Stimulated activated CD8-positive, alpha-beta memory T cell treated with anti-CD3 and anti-CD28 coated beads, Interleukin-4, amount 100 ng/mL, for 24 hours (primary cell): ENCODE data around the gene DRD2.
"Not testable (repeated sequence)": the region's sequence is repeated elsewhere in the genome, so short reads cannot be mapped to it uniquely, and the experiment has no call there.

Experiments used
- DNase-seq: peaks from one replicate; pipeline ENCODE4 v3.0.0-alpha.2; 2020; ENCODE audit warnings: low read depth

The DRD2 gene

DNA sequence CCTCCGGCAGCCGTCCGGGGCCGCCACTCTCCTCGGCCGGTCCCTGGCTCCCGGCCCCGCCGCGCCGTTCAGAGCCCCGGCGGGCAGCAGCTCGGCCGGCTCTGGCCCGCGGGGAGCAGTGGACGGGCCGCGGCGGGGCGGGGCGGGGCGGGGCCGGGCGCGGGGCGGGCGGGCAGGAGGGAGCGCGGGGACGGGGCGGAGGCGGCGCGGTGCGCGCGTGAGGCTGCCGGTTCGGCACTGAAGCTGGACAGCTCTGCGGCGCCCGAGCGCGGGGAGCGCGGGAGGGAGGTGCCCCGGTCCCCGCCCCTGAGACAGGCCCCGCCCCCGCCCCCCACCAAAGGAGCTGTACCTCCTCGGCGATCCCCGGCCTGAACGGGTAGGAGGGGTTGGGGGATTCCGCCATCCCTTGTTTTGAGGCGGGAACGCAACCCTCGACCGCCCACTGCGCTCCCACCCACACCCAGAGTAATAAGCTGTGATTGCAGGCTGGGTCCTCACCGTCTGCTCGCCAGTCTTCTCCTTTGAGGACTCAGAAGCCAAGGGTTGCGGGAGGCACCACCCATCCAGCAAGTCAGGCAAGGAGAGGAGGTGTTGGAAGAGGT is at the start of gene DRD2:
TSS of gene DRD2 (minus strand) at position 239 of the 602 bp plus-strand sequence. CDS start 50,747 bp downstream, outside the sequence.
- DNase-seq: no peak

DNA sequence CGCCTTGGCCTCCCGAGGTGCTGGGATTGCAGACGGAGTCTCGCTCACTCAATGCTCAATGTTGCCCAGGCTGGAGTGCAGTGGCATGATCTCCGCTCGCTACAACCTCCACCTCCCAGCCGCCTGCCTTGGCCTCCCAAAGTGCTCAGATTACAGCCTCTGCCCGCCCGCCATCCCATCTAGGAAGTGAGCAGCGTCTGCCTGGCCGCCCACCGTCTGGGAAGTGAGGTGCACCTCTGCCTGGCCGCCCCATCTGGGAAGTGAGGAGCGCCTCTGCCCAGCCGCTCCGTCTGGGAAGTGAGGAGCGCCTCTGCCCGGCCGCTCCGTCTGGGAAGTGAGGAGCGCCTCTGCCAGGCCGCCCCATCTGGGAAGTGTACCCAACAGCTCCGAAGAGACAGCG is 48.7 kb upstream of the DRD2 start:
- not testable (repeated sequence) for DNase-seq

DNA sequence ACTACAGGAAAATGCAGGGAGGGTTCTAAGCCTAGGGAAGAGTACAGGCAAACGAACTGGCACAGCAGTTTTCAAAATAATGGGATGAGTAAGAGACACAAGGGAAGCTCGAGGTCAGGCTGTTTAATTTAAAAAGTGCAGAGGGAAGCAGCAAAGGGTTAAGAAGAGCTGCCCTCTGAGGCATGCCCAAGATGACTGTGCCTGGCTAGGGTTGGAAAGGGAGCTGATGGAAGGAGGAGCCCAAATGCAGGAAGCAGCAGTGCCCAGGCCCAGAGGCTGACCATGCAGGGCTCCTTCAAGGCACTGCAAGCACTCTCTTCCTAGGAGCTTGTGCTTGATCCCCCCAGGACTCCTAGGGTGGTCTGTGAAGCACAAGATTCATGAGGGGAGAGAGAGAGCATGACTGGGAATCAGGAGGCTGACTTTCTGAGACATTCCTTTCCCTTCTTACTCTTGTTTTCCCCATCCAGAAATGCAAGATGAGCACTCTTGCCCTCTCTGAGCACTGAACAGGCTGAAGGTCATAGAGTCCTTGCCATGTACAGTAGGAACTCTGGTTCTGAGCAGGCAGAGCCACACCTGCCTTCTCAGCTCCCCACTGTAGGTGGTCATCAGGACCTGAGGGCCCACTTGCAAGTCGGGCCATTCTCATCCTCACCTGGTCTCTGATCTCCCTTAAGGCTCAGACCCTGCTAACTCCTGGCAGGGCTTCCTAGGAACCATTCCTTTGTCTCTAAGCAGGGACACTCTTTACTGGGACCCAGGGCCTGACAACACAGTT is 46.7 kb upstream of the DRD2 start:
- DNase-seq: no peak

DNA sequence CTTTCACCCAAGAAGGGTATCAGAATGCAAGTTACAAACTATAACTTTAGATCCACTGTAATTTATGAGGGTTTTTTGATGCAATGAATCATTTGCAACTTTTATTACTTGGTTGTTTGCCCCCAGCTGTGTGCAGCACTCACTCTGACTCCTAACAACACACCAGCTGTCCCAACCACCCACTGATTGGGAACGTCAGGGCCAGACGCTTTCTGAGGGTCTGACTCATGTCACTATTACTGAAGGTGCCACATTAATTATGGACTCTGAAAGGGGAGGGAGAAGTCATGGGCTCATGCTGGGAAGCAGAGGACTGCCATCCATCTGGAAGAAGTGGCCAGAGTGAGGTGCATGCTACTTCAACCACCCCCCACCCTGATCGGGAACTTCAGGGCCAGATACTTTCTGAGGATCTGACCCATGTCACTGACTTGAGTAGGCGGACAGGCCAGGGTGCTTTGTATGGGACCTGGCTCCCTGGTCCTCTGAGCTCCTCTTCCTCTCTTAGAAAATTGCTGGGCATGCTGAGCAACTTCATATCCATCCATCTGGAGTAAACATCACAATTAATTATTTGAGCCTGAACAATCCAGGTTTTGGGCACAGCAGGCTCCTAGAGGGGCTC is 44.9 kb upstream of the DRD2 start:
- no peak for DNase-seq

DNA sequence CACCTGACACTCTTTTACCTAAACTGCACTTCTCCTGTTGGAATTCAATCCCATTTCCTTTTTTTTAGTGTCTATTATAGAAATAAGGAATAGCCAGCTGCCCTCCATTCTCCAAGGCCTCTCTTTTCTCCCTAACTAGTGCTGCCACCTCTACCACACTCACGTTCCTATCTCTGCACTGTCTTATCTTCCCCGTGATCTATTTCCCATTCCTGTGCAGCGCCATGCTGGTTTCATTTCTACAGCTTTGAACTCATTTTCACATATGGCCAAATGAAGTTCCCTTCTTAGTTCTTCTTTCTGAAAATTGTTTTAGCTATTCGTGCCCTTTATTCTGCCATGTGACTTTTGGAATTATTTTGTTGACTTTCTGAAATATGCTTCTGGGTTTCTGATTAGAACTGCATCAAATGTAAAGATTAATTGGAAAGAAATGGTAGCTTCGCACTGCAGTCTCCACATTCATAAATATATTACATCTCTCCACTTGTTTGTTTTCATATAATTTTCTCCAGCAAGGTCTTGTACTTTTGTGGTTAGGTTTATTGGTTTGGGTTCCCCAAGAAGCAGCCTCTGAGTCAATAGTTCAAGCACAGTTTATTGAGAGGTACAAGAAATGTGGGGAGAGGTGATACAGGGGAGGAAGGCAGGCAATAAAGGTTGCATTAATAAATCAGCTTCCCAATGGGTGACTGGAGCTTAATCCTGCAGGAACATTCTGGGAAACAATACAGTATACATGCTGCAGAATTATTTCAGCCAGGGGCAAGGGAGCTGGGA is 43.7 kb upstream of the DRD2 start:
- DNase-seq: no peak

DNA sequence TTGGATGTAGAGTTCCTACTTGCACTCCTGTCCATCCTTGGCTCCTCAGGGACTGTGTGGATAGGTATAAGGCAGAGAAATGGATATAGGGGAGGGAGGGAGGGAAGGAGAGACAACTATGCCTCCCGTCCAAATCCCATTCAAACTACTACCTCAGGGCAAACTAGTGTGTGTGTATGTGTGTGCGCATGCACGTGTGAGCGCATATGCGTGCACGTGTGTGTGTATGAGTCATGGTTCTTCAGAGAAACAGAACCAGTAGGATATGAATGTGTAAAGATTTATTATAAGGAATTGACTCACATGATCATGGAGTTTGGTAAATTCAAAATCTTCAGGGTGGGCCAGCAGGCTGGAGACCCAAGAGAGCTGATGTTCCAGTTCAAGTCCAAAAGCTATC is 42.2 kb upstream of the DRD2 start:
- no peak for DNase-seq

DNA sequence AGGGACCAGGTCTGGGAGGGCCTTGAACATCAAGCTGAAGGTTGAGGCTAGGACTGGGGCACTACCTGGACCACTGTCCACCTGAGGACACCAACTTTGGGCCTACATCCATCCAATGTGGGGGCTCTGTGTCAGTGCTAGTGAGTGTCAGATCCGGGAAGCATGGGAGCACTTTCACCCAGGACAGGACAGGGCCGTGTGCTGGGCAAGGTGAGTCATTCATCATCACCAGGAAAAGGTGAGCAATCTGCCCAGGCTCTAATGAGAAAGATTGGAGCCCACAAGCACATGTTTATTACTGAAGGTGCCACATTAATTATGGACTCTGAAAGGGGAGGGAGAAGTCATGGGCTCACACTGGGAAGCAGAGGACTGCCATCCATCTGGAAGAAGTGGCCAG is 39.7 kb upstream of the DRD2 start:
- DNase-seq: no peak

DNA sequence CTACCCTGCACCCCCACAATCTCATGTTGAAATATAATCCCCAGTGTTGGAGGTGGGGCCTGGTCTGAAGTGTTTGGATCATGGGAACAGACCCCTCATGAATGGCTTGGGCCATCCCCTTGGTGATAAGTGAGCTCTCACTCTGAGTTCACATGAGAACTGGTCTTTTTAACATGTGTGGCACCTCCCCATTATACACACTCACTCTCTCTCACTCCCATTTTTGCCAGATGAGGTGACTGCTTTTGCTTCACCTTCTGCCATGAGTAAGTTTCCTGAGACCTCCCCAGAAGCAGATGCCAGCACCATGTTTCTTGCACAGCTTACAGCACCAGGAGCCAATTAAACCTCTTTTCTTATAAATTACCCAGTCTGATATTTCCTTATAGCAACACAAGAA is 32.1 kb upstream of the DRD2 start:
- DNase-seq: no peak

DNA sequence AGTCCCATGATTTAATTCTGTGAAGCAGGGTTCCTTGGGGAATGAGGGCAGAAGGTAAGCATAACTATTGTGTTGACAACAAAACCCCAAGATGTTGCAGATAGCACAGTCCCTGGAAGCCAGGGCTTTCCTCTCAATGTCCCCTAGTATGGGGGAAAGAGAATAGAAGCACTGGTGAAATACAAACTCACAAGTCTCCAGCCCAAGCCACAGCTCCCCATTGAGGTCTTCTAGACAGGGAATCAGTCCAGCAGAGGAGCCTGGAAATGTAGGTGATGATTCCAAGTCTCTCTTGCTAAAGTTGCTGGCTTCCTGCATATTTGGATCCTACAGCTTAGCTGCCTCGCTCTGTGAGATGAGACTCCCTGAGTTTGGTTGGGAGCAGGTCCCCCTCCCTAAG is 31.7 kb upstream of the DRD2 start:
- DNase-seq: no peak

DNA sequence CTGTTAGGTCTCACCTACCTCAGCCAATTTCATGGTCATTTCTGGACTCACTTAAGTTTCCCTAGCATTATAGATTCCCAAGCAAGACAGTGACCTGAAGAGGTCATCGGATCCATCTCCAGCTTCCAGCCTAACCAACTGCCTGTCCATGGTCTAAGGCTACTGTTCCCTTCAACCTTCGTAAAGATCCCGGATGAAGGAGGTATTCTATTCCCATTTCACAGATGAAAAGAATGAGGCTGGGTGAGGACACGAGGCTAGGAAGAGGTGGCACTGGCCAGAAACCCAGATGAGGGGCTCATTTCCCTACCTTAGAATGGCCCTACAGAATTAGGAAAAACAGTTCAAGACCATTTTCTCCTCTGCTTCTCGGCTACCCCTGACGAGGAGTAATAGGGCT is 31.3 kb upstream of the DRD2 start:
- no peak for DNase-seq

DNA sequence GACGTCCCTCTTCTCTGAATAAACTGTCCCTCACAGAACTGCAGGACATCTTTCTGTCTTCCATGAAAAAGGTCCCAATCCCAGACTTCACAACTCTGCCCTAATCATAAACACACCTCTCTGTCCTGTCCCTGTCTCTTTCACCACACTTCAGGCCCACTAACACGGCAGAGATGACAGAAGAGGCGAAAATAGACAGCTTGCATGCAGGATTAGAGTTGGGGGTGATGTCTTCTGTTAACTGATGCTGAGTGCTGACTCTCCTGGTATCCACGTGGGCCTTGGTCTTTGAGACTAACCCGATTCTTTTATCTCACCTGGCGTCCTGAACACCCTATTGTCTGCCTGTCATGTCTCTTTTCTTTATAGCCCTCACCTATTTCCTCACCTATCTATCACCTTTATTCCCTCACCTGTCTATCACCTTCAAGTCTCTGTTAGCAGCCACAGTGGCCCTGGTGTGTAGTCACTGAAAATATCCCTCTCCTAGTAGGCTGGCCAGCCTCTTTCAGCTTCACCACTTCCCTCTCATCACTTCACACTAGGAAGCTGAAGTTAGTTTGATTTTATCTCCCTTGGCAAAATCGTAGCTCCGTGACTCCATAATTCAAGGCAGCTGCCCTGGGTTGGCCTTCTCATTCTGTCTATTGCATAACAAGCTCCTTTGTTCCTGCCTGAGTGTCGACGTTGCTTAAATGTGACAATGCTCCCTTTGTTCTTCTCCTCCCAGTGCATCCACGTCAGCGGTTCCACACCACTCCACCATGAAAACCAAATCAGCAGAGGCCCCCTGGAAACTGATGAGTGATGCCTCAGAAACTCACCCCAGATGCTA is 30.6 kb upstream of the DRD2 start:
- no peak for DNase-seq

DNA sequence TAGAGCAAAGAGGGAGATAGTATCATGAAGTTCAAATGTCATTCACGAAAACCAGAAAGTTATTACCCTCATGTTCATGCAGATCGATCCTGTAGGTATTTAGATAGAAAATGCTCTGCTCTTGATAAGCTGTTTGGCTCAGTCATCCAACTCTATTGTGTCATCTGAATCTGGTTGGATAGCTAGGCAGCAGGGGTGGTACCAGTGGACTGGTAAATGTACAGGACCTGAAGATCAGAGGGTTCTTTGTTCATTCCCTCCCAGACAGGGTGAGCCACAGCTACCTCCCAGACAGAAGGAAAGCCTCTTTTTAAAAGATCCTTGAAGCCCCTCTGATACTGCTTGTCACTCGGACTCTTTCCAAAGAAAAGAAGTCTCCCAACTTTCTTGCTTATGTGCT is 29.8 kb upstream of the DRD2 start:
- DNase-seq: no peak

DNA sequence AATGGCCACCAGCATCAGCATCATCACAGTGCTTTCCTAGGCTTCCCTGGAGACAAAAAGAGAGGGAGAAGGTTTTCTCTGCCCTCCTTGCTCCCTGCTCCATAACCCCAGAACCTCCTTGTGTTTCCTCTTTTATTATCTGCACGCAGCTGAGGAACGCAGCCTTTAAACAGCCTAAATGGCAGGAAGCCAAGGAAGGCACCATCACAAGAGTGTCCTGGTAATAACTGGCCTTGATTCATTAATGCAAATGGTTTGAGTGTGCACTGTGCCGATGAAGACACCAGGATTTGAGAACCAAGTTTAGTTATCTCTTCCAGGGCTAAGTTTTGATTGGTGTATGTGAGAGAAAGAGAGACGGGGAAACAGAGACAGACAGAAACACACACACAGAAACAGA is 29.4 kb upstream of the DRD2 start:
- no peak for DNase-seq

DNA sequence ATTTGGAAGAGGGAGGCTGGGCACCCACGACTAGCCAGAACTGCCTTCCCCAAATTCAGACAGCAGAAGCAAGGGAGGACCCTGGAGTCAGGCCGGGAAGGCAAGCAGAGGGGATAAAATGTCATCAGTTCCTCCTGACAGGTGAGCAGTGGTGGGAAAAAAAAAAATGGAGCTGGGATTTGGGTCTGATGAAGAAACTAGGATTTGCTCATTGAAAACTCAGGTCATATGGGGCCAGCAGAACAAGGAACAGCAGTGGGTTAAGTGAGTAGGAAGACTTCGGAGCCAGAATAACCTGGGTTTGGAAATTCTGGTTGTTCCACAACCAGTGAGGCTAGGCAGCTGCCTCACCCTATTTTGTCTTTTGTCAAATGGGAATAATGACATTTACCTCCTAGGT is 28.9 kb upstream of the DRD2 start:
- no peak for DNase-seq

DNA sequence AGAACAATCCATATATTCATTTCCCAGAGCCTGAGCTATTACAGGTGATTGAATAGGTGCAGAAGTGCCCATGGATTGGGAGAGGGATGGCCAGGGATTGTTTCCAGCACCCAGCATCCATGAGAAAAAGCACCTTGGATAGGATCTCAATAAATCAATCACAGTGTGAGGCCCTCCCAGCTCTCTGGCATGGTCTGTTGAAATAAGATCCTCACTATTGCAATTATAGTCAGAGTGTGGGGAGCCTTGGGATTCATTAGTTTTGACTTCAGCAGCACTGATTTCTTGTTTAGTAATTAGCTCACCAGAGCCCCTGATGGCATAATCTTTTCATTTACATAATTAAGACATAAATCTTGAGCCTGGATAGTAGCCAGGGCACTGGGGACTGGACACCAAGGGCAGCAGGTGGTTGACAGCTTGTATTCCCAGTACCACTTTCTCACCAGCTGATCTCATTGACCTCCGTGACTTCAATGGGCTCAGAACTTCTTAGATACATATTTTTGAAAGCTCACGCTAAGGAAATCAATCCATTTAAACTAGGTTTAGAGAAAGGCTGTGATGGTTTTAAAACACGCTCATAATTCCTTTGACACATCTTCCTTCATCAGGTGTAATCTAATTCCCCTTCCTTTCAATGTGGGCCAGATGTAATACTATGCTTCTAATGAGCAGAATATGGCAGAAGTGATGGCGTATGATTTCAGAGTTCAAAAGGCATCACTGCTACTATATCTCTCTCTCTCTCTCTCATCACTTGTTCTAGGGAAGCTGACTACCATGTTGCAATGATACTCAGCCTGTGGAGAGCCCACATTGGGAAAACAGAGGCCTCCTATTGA is 22.1 kb upstream of the DRD2 start:
- no peak for DNase-seq

DNA sequence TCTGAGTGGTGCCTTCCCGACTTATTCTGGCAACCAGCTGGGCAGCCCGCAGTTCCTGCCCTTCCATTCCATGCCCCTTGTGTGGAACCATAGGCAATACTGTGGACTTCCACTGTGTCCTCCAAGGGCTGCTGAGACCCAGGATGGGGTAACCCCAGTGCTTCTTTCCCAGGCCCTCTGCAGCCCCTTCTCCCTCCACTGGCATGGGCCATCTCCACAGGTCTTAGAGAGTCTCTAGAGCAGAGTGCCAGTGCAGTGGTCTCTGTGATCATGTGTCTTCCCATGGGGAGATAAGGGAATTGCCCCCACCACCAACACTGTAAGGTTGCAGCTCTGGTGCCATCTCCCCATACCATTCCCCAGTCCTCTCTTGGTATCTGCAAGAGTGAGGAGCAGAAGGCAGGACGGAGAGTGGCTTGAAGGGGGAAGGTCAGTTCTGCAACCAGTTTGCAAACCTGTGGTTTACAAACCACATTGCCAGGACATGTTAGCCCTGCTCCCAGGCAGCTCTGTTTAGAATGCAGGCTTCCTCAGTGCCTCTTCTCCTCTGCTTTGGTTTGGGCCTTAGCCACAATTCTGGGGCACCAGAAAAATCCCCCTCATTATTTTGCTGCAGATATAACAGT is 20.9 kb upstream of the DRD2 start:
- DNase-seq: no peak

DNA sequence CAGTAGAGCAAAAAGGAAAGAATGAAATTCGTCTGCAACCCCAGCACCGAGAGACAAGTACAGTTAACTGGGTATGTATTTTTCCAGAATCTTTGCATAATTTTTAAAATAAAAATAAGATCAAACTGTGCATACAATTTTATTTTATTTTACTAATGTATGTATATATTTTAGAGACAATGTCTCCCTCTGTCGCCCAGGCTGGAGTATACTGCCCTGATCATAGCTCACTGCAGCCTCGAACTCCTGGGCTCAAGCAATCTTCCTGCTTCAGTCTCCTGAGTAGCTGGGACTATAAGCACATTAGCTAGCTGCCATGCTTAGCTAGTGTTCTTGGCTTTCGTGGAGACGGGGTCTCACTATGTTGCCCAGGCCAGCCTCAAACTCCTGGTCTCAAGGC is 18.8 kb upstream of the DRD2 start:
- DNase-seq: no peak

DNA sequence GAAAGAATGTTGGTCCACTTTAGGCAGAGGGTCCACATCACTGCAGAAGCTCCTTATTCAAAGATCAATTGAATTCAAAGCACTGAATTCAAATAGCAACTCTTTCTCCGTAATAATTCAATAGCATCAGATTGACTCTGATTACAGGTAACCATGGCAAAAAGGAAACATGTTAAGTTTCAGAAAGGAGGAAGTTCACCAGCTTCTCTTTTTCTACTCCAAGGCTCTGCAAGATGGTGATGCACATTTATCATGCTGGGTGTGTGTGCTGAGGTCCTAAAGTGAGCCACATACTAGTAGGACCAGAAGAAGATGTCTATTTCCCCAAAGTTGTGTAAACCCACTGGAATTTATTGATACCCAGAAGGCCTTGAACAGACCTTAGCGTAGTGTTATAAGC is 18.0 kb upstream of the DRD2 start:
- no peak for DNase-seq

DNA sequence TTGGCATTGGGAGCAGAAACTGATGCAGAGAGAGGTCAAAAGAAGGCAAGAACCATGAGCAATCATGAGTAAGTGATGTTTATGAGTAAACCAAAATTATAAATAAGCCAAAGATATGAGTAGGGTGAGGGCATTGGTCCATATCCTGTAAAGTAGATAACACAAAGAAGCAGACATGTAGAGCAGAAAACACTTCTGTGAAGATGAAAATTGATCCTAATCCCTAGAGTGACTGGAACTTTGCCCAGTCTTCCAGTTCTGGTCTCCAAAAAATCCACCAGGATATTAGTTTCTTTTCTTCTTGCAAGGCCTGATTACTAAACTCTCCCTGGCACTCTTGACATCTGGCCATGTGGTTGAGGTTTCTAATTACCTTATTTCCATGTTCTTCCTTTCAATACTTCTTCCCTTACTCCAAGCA is 13.7 kb upstream of the DRD2 start:
- no peak for DNase-seq

DNA sequence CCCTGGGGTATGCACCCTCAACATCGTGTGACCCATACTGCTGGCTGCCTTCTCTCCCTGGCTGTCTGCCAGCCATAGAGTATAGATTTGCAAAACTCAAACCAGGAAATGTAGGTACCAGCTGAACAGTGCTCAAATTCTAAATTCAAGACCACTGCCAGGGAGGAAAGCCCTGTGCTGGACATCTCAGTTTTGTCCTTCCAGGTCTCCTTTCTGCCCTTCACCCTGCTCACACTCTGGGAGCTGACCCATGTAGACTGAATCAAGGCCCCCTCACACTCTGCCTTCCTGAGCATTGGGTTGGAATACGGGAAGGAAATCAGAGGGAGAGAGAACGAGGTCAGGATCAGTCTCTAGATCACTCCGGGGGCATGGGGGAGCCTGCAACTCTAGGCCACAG is 12.4 kb upstream of the DRD2 start:
- DNase-seq: no peak
